H1 (cell line): ENCODE measurements around the gene FBXO38. TPM values are rescaled to one million over a fixed set of nuclear protein-coding genes. Genes with fewer than 3 reads are reported as not detected.

Experiments used
- CHD7 ChIP-seq: fragments of 300-600 bp; sonication (generic); IDR thresholded peaks from 2 replicates; pipeline ENCODE4 v1.7.1; 2012; ENCODE audit warnings: low read length, moderate library complexity, mild to moderate bottlenecking, inconsistent platforms; ENCODE audit not compliant: insufficient replicate concordance
- JUN ChIP-seq: IDR thresholded peaks from 2 replicates; pipeline ENCODE4 v1.6.1; 2011; ENCODE audit warnings: low read depth, mild to moderate bottlenecking, improper control_type of control experiment, low read length
- SP2 ChIP-seq: IDR thresholded peaks from 2 replicates; pipeline ENCODE4 v1.6.1; 2012; ENCODE audit warnings: mild to moderate bottlenecking, low read length, inconsistent platforms
- TAF7 ChIP-seq: optimal IDR thresholded peaks from 2 replicates; pipeline ENCODE3; 2011; ENCODE audit warnings: low read depth, mild to moderate bottlenecking, inconsistent platforms, low read length, moderate library complexity, borderline replicate concordance
- TCF12 ChIP-seq: IDR thresholded peaks from 2 replicates; pipeline ENCODE4 v1.6.1; 2011; ENCODE audit warnings: low read depth, mild to moderate bottlenecking, low read length
- polyA plus RNA-seq, 7 experiments: library from polyadenylated mRNA; depleted of rRNA in 3 of 7; stranded (reverse) in 5 of 7; unstranded in 2 of 7; fragments of >200 nt in 5 of 7; fragments of 200-250 nt in 2 of 7; gene quantifications; 1 replicate in 5 of 7; 2 replicates in 1 of 7; 4 replicates in 1 of 7; pipeline versions ENCODE4 v1.2.1 to v1.2.3, GENCODE V29; 2011 to 2013; ENCODE audit warnings: missing spikeins in 2 of 7, mixed read lengths in 2 of 7
- total RNA-seq: library from RNA; stranded (reverse); fragmentation: NEBNext Ultra II Directional; extraction: Animal tissue kit (Norgen Biotek cat#: 25700); gene quantifications from 2 replicates; pipeline ENCODE4 v1.2.1, GENCODE V29; 2021

FBXO38 gene
- total and polyA plus RNA-seq, 2 of the 8 experiments (the other 6 are each of a cell fraction or from before 2014, with no cell fraction given) = 9.1 to 34.3 TPM

GRCh38 chr5:148388696-148389095 lies 4.9 kb downstream of the FBXO38 start (continued):
- TF ChIP-seq CHD7 (no peak), TAF7 (no peak), JUN (no peak), TCF12 (no peak), SP2 (no peak)
- TF ChIP-seq, all 59 proteins: peak for 0
